A204.1 (cell line): ENCODE results near the gene AFAP1.

Experiments used
- FAIRE-seq: peaks from 2 replicates; lab custom pipeline; 2012; peaks lifted over from hg19 to GRCh38; lab: Jason Lieb, UNC

Gene AFAP1

GRCh38 chr4:7967501-7968261 is 28.0 kb upstream of the AFAP1 start:
- no peak for FAIRE-seq

DNA sequence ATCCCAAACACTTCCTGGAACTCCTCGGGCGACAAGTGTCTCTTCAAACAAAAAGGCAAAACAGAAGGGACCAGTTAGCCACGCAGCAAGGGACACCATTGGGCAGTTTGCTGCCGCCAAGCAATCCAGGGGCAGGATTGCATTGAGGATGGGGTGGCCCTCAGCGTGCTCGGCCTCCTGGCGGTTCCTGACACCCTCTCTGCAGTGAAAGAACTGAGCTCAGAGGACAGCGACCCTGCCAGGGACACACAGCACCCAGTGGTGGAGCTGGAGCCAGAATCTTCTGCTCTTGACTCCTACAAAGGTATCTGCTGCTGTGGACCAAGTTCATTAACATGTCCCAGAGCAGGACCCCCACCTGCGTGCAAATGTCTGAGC is 27.4 kb upstream of the AFAP1 start:
- no peak for FAIRE-seq

- FAIRE-seq = no peak
These were observed 26.8 kb upstream of the AFAP1 start for GRCh38 chr4:7966281-7967062.

DNA sequence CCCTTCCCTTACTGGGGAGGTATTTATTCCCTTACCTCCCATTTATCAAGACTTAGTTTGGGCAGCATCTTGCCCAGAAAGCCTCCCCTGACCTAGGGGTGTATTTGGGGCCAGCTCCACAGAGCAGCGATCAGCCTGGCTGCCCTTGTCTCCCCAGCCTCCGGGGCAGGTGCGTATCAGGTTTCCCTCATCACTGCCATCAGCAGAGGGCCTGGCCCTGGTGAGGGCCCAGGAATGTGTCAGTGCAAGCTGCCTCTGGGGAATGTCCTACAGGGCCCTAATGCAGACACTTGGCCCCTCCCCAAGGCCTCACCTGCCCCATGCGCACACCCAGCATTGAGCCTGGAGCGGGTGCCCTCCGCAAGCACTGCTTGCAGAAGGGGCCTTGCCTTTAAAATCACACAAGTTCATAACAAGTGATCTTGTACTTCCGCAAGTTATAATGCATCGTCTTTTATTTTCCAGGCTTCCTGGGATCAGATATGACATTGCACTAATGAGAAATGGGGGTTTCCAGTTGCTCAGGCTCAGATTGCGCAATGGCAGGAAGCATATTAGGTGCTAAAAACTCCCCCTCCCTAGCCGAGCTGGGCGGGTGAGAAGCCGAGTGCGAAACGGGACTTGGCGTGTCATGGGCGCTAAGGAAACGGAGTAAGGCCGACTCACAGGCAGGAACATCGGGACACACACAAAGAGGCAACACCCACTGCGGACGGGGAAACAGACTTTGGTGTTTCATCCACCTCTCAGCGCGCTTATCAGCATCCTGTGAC is 25.4 kb upstream of the AFAP1 start:
- FAIRE-seq = no peak

DNA sequence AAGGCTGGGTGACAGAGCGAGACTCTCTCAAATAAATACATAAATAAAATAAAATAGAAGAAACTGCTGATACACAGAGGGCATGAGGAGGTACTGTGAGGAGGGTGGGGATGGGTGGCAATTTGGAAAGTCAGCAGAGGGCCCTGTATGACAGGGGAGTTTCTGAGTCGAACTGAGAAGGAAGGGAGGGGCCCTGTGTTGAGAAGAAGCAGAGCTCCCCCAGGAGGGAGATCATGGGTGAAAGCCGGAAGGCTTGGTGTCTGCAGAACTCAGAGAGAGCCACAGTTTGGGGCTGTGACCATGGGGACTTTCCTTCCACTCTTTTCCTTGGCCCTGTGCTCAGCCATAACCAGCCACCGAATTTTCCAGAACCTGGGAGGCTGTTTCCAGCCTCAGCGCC is 24.8 kb upstream of the AFAP1 start:
- FAIRE-seq = no peak

GRCh38 chr4:7963691-7964090 is 24.0 kb upstream of the AFAP1 start:
- no peak for FAIRE-seq

- no peak for FAIRE-seq
These were observed 23.2 kb upstream of the AFAP1 start for GRCh38 chr4:7962609-7963508.

GRCh38 chr4:7960790-7961655 is 21.4 kb upstream of the AFAP1 start:
- no peak for FAIRE-seq

GRCh38 chr4:7960017-7960789 is 20.5 kb upstream of the AFAP1 start:
- FAIRE-seq = no peak

DNA sequence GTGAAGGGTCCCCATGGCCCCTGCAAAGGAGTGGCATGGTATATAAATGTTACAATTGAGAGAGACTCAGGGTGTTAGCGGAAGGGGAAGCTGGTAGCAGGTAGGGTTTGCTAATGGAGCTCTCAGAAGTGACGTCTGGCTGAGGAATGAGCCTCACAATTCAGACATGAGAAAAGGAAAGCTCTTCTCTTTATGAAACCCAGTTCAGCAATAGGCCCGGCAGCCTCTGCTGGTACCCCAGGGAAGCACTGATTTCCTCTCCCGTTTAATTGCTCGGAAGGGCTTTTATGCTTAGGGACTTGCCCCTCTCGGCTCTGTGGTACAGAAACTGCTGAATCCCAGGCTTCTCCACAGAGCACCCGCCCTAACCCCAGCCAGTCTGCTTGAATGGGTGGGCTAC is 19.4 kb upstream of the AFAP1 start:
- no peak for FAIRE-seq

GRCh38 chr4:7956934-7957656 is 17.4 kb upstream of the AFAP1 start:
- no peak for FAIRE-seq

GRCh38 chr4:7956270-7956808 is 16.7 kb upstream of the AFAP1 start:
- no peak for FAIRE-seq

- no peak for FAIRE-seq
These were observed 15.7 kb upstream of the AFAP1 start for GRCh38 chr4:7955393-7955792.

DNA sequence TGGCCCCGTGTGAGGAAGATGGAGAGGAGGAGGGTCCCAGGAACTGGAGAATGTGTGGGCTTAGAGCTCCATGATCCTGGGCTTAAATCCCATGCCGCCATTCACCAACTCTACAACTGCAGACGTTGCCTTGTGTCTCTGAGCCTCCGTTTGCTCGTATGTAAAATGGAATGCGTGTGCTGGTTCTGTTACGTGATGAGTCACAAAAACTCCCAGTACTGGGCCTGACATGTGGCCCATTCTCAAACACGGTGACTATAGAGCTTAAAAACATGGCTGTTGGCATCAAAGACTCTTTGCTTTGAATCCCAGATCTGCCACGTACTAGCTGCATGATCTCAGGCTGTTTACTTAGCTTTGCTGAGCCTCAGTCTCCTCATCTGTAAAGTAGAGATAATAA is 13.0 kb upstream of the AFAP1 start:
- FAIRE-seq = no peak

GRCh38 chr4:7950301-7951092 is 10.8 kb upstream of the AFAP1 start:
- no peak for FAIRE-seq

- FAIRE-seq = no peak
These were observed 10.1 kb upstream of the AFAP1 start for GRCh38 chr4:7949759-7950158.

DNA sequence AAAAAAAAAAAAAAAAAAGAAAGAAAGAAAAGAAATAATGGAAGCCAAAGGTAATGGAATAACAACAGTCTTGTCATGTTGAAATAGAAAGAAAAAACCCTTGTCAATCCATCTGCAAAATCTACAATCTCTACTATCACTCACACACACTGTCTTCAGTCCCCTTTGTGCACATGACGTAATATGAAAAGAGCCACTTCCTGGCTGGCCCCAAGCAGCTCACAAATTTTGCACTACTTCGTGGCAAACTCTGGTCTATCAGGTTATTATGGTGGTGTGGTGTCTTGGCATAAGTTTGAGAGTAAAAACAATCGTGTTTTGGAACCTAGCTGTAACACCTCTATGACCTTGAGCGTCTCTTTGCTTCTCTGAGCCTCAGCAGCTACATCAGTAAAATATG is 8.3 kb upstream of the AFAP1 start:
- no peak for FAIRE-seq

DNA sequence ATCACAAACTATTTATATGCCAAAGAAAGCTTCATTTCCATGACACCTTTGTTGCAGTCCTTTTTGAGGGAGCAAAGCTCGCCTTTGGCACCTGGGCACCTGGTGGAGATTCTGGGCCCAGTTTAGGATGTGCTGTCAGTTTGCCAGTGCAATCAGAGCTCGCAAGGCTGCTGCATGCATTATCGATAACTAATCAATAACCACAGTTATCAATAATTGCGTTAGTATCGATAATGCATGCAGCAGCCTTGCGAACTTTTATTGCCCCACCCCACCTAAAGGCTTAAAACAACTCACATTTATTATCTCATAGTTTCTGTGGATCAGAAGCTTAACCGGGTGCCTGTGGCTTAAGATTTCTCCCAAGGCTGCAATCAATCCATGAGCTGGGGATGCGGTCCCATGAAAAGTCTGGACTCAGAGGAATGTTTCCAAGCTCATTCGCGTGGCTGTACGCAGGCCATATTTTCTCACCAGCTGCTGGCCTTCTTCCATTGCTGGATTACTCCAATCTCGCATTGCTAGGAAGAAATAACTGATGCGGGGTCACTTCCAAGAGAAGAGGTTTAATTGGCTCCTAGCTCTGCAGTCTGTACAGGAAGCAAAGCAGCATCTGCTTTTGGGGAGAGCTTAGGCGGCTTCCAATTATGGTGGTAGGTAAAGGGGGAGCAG is 6.2 kb upstream of the AFAP1 start:
- no peak for FAIRE-seq
